GM19468 (cell line): ENCODE results near the gene SEC22C.

Experiments
- ATAC-seq: cut with Tn5 transposase; IDR thresholded peaks from one replicate; pipeline ENCODE4 v1.9.1; 2021; ENCODE audit warnings: mild to moderate bottlenecking, moderate library complexity, moderate number of reproducible peaks; ENCODE audit not compliant: unreplicated experiment; ENCODE audit errors: extremely low read depth

SEC22C gene

DNA sequence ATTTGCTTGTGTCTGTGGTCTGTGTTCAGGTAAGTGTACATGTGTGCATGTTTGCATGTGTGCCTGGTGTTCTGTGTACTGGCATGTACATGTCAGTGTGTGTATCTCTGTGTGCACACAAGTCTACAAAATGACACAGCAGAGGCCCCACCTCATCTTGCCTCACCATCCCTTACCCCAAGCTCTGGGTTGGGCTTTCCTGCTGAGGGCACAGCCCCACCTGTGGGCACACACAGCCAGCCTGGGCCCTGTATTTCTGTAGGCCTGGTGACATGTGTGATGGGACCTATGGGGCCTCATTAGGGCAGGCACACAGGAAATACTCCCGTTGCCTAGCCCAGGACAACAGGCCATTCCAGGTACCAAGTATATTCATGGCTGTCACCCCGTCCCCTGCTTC, 65.8 kb downstream of the SEC22C start:
- no peak for ATAC-seq

GRCh38 chr3:42515391-42515916, 66.3 kb downstream of the SEC22C start:
- no peak for ATAC-seq

- ATAC-seq, result no peak
Measured at GRCh38 chr3:42514876-42515275, 66.9 kb downstream of the SEC22C start.

DNA sequence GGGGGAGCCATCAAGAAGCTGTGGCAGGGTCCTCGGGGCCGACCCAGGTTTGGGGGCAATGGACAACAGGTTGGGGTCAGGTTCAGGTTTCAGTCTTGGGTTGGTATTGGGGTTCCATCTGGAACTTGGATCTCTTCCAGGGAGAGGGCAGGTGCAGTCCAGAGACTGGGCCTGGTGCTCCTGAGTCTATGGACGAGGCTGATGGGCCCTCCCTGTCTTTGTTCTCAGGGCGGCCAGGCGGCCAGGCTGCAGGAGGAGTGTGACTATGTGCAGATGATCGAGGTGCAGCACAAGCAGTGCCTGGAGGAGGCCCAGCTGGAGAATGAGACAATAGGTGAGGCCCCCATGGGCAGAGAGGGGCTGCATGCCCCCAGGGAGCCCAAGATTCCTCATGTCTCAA, 68.2 kb downstream of the SEC22C start:
- ATAC-seq, result no peak

- ATAC-seq, result no peak
Measured at GRCh38 chr3:42513121-42513520, 68.6 kb downstream of the SEC22C start.

DNA sequence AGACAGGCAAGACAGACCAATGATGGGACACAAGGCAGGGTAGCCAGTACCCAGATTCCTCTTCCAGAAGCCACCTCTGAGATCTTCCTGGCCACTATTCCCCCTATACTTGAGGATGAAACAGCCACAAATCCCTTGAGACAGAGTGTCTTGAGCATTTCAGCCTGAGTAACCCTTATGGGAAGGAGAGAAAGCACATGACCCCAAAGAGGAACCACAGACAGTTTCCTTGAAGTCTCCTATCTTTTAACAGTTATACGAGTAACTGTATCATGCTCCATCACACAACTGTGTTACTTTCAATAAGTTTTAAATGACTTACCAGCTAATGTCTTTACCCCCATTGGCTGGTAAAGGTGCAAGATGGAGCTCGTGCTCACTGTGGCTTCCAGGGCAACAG, 70.0 kb downstream of the SEC22C start:
- no peak for ATAC-seq

DNA sequence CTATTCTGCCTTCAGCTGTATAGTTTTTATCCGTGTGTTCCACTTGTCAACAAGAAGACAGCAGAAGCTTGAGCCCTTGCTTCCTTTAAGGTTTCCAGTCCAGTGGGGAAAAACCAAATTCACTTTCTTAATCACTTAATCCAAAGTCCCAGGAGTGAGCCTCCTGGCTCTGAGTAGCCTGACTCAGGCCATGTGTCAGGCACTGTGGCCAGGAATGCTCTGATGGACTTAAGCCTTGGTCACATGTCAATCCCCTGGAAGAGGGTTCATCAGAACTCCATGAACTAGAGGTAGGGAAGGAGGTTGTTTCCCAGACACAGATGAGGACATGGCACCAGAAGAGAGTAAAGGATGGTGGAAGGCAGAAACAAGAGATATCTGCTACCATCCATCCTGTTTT, 70.6 kb downstream of the SEC22C start:
- ATAC-seq, result no peak

DNA sequence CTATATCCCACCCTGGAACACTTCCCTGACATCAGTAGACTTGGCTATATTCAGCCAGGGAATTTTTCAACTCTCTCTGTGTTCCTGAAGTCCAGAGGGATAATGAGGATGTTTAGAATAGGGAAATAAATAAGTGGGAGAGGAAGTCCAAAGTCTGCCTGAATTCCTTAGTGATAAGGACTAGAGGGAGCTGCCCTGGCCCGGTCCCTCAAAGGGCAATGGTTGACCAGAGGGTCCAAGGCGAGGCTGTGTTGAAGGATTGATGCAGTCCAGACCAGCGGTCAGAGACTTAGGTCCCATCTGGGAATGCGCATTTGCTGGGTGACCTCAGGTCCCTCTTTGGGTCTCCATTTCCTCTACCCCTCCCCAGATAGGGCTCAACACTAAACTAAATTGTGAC, 71.4 kb downstream of the SEC22C start:
- no peak for ATAC-seq

DNA sequence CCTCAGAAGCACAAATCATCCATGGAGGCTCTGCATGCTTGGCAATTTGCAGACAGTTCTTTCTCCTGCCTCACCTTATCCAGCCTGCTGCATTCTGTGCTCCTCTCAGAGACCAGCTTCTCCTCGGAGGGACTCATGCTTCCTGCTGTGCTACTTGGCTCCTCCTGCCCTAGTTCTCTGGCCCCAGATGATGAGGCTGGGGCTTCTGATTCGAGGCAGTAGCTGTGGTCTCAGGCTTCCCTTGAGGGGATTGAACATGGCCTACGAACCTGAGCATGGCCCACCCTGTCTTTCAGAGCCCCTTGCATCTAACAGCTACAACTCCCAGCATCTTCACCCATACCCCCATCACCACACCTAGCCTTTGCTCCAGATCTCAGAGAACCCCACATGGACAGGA, 72.7 kb downstream of the SEC22C start:
- ATAC-seq, result no peak

DNA sequence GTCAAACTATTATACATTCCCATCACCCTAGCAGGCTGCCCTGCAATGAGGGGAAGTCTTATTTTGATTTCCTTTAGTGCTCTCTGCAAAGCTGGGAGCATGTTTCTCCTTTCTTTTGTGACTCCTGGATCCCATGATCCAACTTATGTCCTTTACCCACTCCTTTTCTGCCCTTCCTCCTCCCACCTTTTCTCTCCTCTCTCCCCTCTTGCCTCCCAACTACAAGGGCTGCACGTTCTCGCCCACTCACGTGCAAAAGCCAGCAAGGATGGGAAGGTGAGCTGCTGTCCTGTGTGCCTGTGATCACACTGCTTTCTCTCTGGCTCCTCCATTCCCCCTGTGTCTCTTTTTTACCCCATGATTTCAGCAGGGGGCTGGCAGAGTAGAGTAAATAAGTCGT, 73.2 kb downstream of the SEC22C start:
- no peak for ATAC-seq

- ATAC-seq, result no peak
Measured at GRCh38 chr3:42507761-42508335, 73.9 kb downstream of the SEC22C start.

- no peak for ATAC-seq
Measured at GRCh38 chr3:42507252-42507651, 74.5 kb downstream of the SEC22C start.

DNA sequence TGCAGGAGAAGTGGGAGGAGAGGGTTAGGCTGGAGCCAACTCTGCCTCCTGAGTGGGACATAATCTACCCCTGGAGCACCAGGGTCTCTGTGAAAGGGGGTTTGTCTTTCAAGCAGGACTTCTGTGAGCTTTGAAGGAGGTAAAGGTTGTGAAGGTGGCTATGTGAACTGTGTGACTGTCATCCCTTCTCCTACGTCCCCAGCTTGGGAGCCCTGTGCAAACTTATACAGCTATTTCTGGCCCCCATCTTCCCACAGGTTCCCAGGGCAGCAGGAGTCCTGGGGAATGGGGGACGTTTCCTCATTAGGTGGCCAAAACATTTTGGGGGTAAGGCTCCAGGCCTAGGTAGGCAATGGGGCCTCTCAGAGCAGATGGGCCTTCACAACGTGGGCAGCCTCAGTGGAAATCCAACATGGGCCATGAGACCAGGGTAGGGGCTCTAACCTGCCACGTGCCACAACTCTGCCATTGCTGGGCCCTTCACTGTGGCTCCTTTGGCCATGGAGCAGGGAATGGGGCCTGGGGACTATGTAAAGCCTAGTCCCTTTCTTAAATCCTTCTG, 75.8 kb downstream of the SEC22C start:
- ATAC-seq, result no peak

DNA sequence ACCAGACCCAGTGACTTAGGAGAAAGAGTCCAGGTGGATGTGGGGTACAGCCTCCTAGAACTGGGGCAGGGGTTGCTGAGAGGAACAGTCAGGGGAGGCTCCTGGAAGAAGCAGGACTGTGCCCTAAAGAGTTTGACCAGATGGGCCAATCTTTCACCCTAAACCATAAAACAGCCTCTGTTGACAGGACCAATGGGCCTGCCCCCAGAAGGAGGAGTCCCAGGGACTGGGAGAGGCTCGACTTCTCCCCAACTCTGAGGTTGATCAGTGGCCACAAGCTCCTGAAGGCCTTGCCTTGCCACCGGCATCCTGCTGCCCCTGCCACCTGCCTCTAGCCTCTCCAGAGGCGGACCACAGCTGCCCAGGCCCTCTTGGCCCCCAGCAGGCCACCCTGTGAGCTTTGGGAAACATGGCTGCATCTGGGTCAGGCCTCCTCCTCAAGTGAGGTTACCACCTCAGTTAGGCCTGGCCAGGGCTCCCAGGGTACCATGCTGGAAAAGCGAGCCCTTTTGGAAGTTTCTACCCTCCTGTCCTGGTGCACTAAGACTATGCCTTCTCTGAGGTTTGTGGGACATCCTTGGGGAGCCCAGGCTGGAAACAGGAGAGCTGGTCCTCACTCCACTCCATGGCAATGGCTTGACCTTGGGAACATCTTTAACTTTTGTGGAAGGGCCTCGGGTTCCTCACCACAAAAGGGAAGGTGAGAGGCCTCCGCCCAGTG, 76.5 kb downstream of the SEC22C start:
- no peak for ATAC-seq

GRCh38 chr3:42504334-42505127, 77.2 kb downstream of the SEC22C start:
- no peak for ATAC-seq

DNA sequence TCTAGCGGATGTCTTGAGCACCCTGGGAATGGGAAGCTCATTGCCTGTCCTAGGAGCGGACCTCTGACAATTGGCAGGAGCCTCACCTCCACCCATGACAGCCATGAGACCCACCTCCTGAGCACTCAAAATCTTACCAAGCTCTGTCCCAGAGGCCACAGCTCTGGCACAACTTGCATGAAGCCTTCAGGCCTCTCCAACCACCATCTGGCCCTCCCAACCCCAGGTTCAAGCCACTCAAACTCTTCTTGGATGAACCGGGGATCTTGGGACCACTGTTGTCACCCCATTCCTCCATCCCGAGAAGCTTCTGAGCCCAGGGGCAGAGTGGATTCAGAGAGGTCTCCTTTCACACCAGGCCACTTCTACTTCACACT, 77.8 kb downstream of the SEC22C start:
- no peak for ATAC-seq

DNA sequence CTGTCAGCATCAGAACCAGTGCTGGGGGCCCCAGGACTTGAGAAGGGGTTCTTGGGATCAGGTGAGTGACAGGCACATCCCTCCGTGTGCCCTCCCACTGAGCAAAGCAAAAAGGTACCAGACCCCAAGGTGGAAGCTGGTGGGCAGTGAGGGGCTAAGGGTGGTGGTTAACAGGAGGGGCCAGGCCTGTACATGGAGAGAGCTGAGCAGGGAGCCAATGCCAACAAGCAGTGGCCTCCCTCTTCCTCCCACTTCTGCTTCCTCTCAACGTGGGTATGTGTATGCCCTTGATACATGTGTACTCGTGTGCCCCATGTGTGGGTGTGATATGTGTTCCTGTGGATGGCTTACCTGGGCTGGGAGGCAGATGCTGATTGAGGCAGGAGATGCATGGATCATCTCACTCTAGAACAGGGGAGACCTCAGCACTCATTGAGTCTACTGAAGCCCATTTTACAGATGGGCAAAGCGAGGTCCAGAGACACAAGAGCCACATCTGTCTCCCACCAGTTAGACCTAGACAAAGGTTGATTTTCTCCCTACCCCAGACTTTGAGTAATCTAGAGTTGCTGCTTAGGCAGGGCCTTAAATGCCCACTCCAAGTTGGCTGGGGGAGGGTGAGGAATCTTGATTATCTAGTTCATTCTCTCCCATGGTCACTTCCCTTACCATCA, 78.4 kb downstream of the SEC22C start:
- ATAC-seq, result no peak

GRCh38 chr3:42502429-42503250, 79.1 kb downstream of the SEC22C start, which contains the start of gene VIPR1:
TSS of gene VIPR1 (plus strand) at chr3:42502643. CDS start at chr3:42502736, 93 bp downstream.
- ATAC-seq, result peak; percentile 73

GRCh38 chr3:42501681-42502428, 79.9 kb downstream of the SEC22C start:
- no peak for ATAC-seq
